Left ventricle myocardium inferior (tissue), 1 donor: Measurements from ENCODE around the gene ITGAE. TPM values are rescaled to one million over a fixed set of nuclear protein-coding genes. Genes with fewer than 3 reads are reported as not detected.
"Not testable (repeated sequence)": the region's sequence is repeated elsewhere in the genome, so short reads cannot be mapped to it uniquely, and the experiment has no call there.

Experiments
- DNase-seq: peaks from one replicate; pipeline ENCODE4 v3.0.0-alpha.2; 2020
- H3K27ac ChIP-seq: fragments of 200-600 bp; replicated peaks from 2 replicates; pipeline ENCODE4 v1.8.0; 2021
- H3K27me3 ChIP-seq: fragments of 200-600 bp; 2 replicates; pipeline ENCODE4 v1.8.0; 2021; ENCODE audit warnings: low read depth
- H3K36me3 ChIP-seq: fragments of 200-600 bp; 2 replicates; pipeline ENCODE4 v1.8.0; 2021
- H3K4me1 ChIP-seq: fragments of 200-600 bp; 2 replicates; pipeline ENCODE4 v1.8.0; 2021
- H3K4me3 ChIP-seq: fragments of 200-600 bp; 2 replicates; pipeline ENCODE4 v1.8.0; 2021; ENCODE audit warnings: mild to moderate bottlenecking, moderate library complexity
- H3K9me3 ChIP-seq: fragments of 200-600 bp; replicated peaks from 2 replicates; pipeline ENCODE4 v1.8.0; 2021
- intact Hi-C: fragments of 100-400 bp; cut with micrococcal nuclease; formaldehyde crosslinking; loops from one replicate; pipeline ENCODE4 v1.11.0; 2022
- total RNA-seq: library from RNA; stranded (reverse); fragmentation: NEBNext Ultra II Directional; extraction: Animal tissue kit (Norgen Biotek cat#: 25700); gene quantifications from one replicate; pipeline ENCODE4 v1.2.1, GENCODE V29; 2021
- TF ChIP-seq, protein P1 (sequence below): fragments of 200-600 bp; IDR thresholded peaks from 2 replicates; pipeline ENCODE4 v1.8.0; 2021; ENCODE audit warnings: antibody characterized with exemption, mild to moderate bottlenecking, borderline replicate concordance
- donor health status: DM: no; HTN: yes; CAD: no; lungs with severe emphysema.

ITGAE gene
- total RNA-seq, 1 donor from 2014 or later: 19.6 TPM

DNA sequence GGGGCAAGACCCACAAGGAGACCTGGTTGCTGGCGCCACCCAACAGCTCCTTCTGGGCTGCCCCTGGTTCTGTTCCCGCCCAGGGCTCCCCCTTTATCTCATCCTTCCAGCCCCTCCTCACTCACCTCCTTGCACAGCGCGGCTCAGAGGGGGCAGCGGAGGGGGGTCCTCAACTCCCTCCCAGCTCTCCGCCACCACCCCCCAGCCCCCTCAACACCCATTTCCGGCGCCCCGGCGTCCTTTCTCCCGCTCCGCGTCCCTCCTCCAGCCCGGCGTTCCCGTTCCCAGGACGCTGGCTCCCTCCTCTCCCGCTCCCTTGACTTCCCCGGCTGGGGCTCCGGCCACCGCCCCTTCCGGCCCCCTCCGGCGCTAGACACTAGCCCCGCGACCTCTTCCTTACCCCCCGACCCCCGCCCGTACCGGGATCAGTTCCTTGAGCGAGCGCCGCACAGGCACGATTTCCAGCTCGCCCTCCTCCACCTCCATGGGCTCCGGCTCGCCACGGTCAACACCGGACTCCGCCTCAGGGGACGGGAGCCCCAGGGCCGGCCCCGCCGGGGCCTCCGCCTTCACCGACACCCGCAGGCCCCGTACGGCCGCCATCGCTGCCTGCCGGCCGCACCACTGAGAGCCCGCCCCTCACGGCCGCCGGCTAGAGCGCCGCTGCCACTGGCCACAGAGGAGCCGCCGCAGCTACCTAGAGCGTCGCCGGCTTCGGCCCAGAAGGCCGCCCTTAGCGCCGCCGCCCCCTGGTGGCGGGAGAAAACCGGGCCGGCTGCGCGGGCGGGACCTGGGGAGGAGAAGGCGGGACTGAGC lies 44.8 kb upstream of the ITGAE start, which contains the start of gene NCBP3:
TSS of gene NCBP3 (minus strand) at position 626 of the 816 bp plus-strand sequence. CDS start at position 603, 23 bp downstream.
- Histone ChIP-seq H3K4me3 (peak within 1 kb of the TSS; percentile 99), H3K4me1 (peaks cover 40% of the 10 kb centered on the region), H3K27ac (peak within 1 kb of the TSS; percentile 95), H3K9me3 (no peaks in the 10 kb centered on the region), H3K27me3 (no peaks in the 10 kb centered on the region), H3K36me3 (peaks cover 28% of the 10 kb centered on the region)
- intact Hi-C loops: no loop called here
- peak; percentile 90 for DNase-seq
- TF ChIP-seq, protein P1, sequence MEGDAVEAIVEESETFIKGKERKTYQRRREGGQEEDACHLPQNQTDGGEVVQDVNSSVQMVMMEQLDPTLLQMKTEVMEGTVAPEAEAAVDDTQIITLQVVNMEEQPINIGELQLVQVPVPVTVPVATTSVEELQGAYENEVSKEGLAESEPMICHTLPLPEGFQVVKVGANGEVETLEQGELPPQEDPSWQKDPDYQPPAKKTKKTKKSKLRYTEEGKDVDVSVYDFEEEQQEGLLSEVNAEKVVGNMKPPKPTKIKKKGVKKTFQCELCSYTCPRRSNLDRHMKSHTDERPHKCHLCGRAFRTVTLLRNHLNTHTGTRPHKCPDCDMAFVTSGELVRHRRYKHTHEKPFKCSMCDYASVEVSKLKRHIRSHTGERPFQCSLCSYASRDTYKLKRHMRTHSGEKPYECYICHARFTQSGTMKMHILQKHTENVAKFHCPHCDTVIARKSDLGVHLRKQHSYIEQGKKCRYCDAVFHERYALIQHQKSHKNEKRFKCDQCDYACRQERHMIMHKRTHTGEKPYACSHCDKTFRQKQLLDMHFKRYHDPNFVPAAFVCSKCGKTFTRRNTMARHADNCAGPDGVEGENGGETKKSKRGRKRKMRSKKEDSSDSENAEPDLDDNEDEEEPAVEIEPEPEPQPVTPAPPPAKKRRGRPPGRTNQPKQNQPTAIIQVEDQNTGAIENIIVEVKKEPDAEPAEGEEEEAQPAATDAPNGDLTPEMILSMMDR: peak; percentile 96

- no peak for DNase-seq
- H3K9me3 ChIP-seq: no peaks in the 10 kb centered on the region
- H3K27ac ChIP-seq: peak overlapping the region; percentile 95
- peaks cover 29% of the 10 kb centered on the region for H3K36me3 ChIP-seq
- H3K4me1 ChIP-seq: peaks cover 46% of the 10 kb centered on the region
- peak overlapping the region; percentile 99 for H3K4me3 ChIP-seq
- intact Hi-C loops: no loop called here
- no peaks in the 10 kb centered on the region for H3K27me3 ChIP-seq
- TF ChIP-seq, protein P1: no peak
Measured at GRCh38 chr17:3845291-3845620, 44.3 kb upstream of the ITGAE start.

DNA sequence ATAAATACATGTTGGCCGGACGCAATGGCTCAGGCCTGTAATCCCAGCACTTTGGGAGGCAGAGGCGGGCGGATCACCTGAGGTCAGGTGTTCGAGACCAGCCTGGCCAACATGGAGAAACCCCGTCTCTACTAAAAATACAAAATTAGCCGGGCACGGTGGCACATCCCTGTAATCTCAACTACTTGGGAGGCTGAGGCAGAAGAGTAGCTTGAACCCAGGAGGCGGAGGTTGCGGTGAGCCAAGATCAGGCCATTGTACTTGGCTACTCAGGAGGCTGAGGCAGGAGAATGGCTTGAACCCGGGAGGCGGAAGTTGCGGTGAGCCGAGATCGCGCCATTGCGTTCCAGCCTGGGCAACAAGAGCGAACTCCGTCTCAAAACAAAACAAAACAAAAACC lies 43.6 kb upstream of the ITGAE start:
- intact Hi-C loops, H3K9me3 ChIP-seq, H3K27me3 ChIP-seq, H3K27ac ChIP-seq, DNase-seq: not testable (repeated sequence)
- peaks cover 36% of the 10 kb centered on the region for H3K36me3 ChIP-seq
- H3K4me3 ChIP-seq: peak overlapping the region; percentile 99
- peaks cover 53% of the 10 kb centered on the region for H3K4me1 ChIP-seq

- Histone ChIP-seq H3K27me3 (no peaks in the 10 kb centered on the region), H3K27ac (no peak overlapping the region), H3K9me3 (no peaks in the 10 kb centered on the region), H3K4me3 (no peak overlapping the region), H3K36me3 (peaks cover 41% of the 10 kb centered on the region), H3K4me1 (peaks cover 54% of the 10 kb centered on the region)
- intact Hi-C loops: no loop called here
- DNase-seq: no peak
- TF ChIP-seq, protein P1: peak; percentile 57
Measured at GRCh38 chr17:3843935-3844516, 43.0 kb upstream of the ITGAE start.

DNA sequence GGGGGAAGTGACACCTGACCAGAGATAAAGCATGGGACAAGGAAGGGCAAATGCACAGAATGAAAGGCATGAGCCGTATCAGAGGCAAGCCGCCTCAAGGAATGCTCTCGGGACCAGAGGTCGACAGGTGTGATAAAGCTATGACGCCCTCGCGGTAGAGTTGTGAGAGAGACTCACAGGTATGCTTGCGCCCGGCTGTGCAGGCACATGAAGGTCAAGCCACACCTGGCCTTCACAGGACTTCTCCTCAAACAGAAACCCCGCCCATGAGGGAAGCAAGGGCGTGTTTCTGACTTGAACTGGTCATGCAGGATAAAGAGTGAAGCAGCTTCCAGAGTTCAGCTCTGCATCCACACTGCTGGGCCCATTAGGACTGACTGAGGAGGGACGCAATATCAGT lies 37.2 kb upstream of the ITGAE start:
- Histone ChIP-seq H3K27me3 (no peaks in the 10 kb centered on the region), H3K27ac (no peak overlapping the region), H3K4me3 (no peak overlapping the region), H3K9me3 (no peaks in the 10 kb centered on the region), H3K4me1 (peaks cover 66% of the 10 kb centered on the region), H3K36me3 (peaks cover 65% of the 10 kb centered on the region)
- no peak for DNase-seq
- intact Hi-C loops: no loop called here
- TF ChIP-seq, protein P1: no peak

GRCh38 chr17:3836551-3836950 lies 35.6 kb upstream of the ITGAE start:
- no peaks in the 10 kb centered on the region for H3K27me3 ChIP-seq
- peaks cover 55% of the 10 kb centered on the region for H3K36me3 ChIP-seq
- H3K9me3 ChIP-seq: no peaks in the 10 kb centered on the region
- peaks cover 62% of the 10 kb centered on the region for H3K4me1 ChIP-seq
- no peak overlapping the region for H3K27ac ChIP-seq
- TF ChIP-seq, protein P1: no peak
- DNase-seq: no peak
- no peak overlapping the region for H3K4me3 ChIP-seq
- intact Hi-C loops: no loop called here
